ENCODE results near the gene OSBP2. TPM values are rescaled to one million over a fixed set of nuclear protein-coding genes. Genes with fewer than 3 reads are reported as not detected.

OSBP2 gene
- total RNA-seq, 1 experiment from 2014 or later: 7.1 TPM

DNA sequence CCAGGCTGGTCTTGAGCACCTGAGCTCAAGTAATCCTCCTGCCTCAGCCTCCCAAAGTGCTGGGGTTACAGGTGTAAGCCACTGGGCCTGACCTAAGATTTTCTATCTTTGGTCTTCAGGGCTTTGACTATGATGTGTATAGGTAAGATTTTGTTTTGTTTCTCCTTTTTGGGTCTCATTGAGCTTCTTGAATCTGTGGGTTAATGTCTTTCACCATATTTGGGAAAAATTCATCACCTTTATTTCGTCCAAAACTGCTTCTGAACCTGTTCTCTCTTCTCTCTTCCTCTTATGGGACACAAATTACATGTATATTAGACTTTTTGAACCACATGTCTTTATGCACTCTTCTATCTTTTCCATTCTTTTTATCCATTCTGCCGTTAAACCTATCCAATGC is 100.4 kb downstream of the OSBP2 start:
- H3K79me2 ChIP-seq (ENCODE audit: low read depth): no peaks in the 10 kb centered on the region
- H3F3A ChIP-seq (ENCODE audit: insufficient read depth, low read depth): no peaks in the 10 kb centered on the region
- no peak overlapping the region for H3K27ac ChIP-seq
- DNase-seq: no peak
- H3K4me2 ChIP-seq: no peak overlapping the region
- TF ChIP-seq EZH2 (IDR thresholded peaks at IDR 0.05; ENCODE audit: low read depth) (no peak), CTCF (conservative IDR thresholded peaks at IDR 0.05) (no peak)
- no peaks in the 10 kb centered on the region for H3K9me2 ChIP-seq (ENCODE audit: insufficient read depth)
- H3K4me1 ChIP-seq (replicated peaks; ENCODE audit: insufficient read depth): no peaks in the 10 kb centered on the region
- CTCF ChIA-PET: no interaction called here
- POLR2A ChIA-PET (ENCODE audit: unreplicated experiment): no interaction called here
- peaks cover 4% of the 10 kb centered on the region; the same call in 1 of the 2 replicates for H3K27me3 ChIP-seq (ENCODE audit: insufficient read depth, low read depth)
- H3K36me3 ChIP-seq (ENCODE audit: low read depth): no peaks in the 10 kb centered on the region
- no peak overlapping the region for H3K4me3 ChIP-seq
- no peaks in the 10 kb centered on the region for H4K20me1 ChIP-seq (ENCODE audit: insufficient read depth)
- BruUV-seq (replicated peaks): no TSS peak
- intact Hi-C loops (cut with micrococcal nuclease; ENCODE audit: unreplicated experiment): no loop called here
- no peak overlapping the region for H2AFZ ChIP-seq
- no peaks in the 10 kb centered on the region for H3K9me3 ChIP-seq (ENCODE audit: insufficient read depth, low read depth)

DNA sequence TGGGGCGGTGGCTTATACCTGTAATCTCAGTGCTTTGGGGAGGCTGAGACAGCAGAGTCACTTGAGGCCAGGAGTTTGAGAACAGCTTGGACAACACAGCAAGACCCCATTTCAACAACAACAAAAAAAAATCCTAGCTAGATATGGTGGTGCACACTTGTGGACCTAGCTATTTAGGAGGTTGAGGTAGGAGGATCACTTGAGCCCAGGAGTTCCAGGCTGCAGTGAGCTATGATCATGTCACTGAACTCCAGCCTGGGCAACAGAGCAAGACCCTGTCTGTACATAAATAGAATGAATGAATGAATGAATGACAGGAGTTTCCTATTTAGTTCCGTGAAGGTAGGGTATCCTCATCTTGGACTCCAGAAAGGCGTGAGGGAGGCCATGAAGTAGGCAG is 107.0 kb downstream of the OSBP2 start:
- Histone ChIP-seq H3K36me3 (ENCODE audit: low read depth) (no peaks in the 10 kb centered on the region), H3K79me2 (ENCODE audit: low read depth) (peaks cover under 1% of the 10 kb centered on the region; the same call in 1 of the 2 replicates), H3K9me2 (ENCODE audit: insufficient read depth) (no peaks in the 10 kb centered on the region), H3K27ac (no peak overlapping the region), H3F3A (ENCODE audit: insufficient read depth, low read depth) (peaks cover 14% of the 10 kb centered on the region; the same call in 1 of the 2 replicates), H3K4me3 (peak overlapping the region; percentile 60; the same call in 1 of the 2 replicates), H3K9me3 (ENCODE audit: insufficient read depth, low read depth) (no peaks in the 10 kb centered on the region), H2AFZ (no peak overlapping the region), H3K4me1 (replicated peaks; ENCODE audit: insufficient read depth) (peaks cover 41% of the 10 kb centered on the region), H3K4me2 (peak overlapping the region; percentile 93), H3K27me3 (ENCODE audit: insufficient read depth, low read depth) (peaks cover 17% of the 10 kb centered on the region), H4K20me1 (ENCODE audit: insufficient read depth) (no peaks in the 10 kb centered on the region)
- POLR2A ChIA-PET (ENCODE audit: unreplicated experiment): no interaction called here
- no TSS peak for BruUV-seq (replicated peaks)
- TF ChIP-seq CTCF (conservative IDR thresholded peaks at IDR 0.05) (no peak), EZH2 (IDR thresholded peaks at IDR 0.05; ENCODE audit: low read depth) (no peak)
- intact Hi-C loops (cut with micrococcal nuclease; ENCODE audit: unreplicated experiment): loop anchor here (2.0 kb wide), 1 partner anchor 29 kb away; no protein-coding TSS in a partner anchor
- CTCF ChIA-PET: no interaction called here
- no peak for DNase-seq

GRCh38 chr22:30802202-30803166 is 107.8 kb downstream of the OSBP2 start:
- Histone ChIP-seq H3K79me2 (ENCODE audit: low read depth) (peaks cover 5% of the 10 kb centered on the region; the same call in 1 of the 2 replicates), H3K27me3 (ENCODE audit: insufficient read depth, low read depth) (peaks cover 17% of the 10 kb centered on the region), H3K36me3 (ENCODE audit: low read depth) (no peaks in the 10 kb centered on the region), H3K4me2 (peak overlapping the region; percentile 93), H2AFZ (peak overlapping the region; percentile 82), H3K9me3 (ENCODE audit: insufficient read depth, low read depth) (no peaks in the 10 kb centered on the region), H3F3A (ENCODE audit: insufficient read depth, low read depth) (peaks cover 16% of the 10 kb centered on the region; the same call in 1 of the 2 replicates), H3K4me3 (peak overlapping the region; percentile 60; the same call in 1 of the 2 replicates), H3K4me1 (replicated peaks; ENCODE audit: insufficient read depth) (peaks cover 49% of the 10 kb centered on the region), H3K27ac (no peak overlapping the region), H3K9me2 (ENCODE audit: insufficient read depth) (no peaks in the 10 kb centered on the region), H4K20me1 (ENCODE audit: insufficient read depth) (no peaks in the 10 kb centered on the region)
- intact Hi-C loops (cut with micrococcal nuclease; ENCODE audit: unreplicated experiment): loop anchor here (2.0 kb wide), 1 partner anchor 28 kb away; no protein-coding TSS in a partner anchor
- BruUV-seq (replicated peaks): no TSS peak
- no peak for TF ChIP-seq EZH2 (IDR thresholded peaks at IDR 0.05; ENCODE audit: low read depth)
- POLR2A ChIA-PET (ENCODE audit: unreplicated experiment): interaction anchor here (0.6 to 0.7 kb wide), 2 partner anchors 85 to 112 kb away, joined by 3 to 5 read pairs; no protein-coding TSS in a partner anchor
- peak; percentile 89 to 95 for DNase-seq
- CTCF ChIA-PET: interaction anchor here (0.6 to 1.1 kb wide), 2 partner anchors 38 to 139 kb away, joined by 3 to 4 read pairs; no protein-coding TSS in a partner anchor

Data from PC-9 (cell line).